HG02870 (cell line): ENCODE measurements around the gene TTC9.

Source experiments
- ATAC-seq: cut with Tn5 transposase; IDR thresholded peaks from one replicate; pipeline ENCODE4 v1.9.1; 2021; ENCODE audit warnings: mild to moderate bottlenecking, moderate library complexity; ENCODE audit not compliant: unreplicated experiment

The TTC9 gene

DNA sequence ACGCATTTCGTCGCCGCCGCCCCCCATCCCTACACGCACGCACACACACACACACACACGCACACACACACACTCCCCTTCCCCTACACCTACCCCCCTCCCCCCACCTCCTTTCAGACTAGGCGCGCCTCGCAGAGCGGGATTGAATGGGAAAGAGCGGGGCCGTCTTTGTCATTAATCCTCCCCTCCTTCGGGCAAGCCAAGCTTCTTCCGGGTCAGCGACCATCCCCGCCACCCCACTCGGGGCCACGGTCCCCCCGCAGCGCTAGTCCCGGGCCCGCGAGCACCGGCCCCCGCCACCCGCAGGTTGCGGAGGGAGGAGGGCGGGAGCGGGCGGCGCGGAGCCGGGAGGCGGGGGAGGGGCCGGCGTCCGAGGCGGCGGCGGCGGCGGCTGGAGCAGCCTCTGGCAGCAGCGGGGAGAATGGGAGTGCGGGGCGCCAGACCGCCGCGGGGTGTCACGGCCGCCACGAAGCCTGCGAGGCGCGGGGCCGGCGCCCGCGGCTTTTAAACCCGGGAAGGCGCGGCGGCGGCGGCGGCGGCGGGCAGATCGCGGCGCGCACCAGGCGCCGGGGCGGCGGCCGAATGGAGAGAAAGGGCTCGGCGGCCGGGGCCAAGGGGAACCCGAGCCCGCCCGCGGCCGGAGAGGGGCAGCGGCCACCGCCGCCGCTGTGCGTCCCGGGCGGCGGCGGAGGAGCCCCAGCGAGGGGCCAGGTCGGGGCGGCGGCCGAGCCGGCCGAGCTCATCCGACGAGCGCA, at the start of gene TTC9:
TSS of gene TTC9 (plus strand) at position 369 of the 755 bp plus-strand sequence. CDS start at position 583, 214 bp downstream.
- no peak for ATAC-seq

DNA sequence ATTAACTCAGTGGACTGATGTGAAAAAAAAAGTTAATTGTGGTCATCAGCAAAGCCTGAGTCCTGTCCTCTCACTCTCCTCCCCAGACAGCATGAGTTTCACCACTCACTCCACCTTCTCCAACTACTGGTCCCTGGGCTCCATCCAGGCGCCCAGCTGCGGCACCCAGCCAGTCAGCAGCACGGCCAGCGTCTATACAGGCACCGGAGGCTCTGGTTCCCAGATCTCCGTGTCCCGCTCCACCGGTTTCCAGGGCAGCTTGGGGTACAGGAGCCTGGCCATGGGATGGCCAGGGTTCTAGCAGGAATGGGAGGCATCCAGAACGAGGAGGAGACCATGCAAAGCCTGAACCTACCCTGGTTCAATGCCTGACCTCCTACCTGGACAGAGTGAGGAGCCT, 47.3 kb upstream of the TTC9 start:
- ATAC-seq = no peak

DNA sequence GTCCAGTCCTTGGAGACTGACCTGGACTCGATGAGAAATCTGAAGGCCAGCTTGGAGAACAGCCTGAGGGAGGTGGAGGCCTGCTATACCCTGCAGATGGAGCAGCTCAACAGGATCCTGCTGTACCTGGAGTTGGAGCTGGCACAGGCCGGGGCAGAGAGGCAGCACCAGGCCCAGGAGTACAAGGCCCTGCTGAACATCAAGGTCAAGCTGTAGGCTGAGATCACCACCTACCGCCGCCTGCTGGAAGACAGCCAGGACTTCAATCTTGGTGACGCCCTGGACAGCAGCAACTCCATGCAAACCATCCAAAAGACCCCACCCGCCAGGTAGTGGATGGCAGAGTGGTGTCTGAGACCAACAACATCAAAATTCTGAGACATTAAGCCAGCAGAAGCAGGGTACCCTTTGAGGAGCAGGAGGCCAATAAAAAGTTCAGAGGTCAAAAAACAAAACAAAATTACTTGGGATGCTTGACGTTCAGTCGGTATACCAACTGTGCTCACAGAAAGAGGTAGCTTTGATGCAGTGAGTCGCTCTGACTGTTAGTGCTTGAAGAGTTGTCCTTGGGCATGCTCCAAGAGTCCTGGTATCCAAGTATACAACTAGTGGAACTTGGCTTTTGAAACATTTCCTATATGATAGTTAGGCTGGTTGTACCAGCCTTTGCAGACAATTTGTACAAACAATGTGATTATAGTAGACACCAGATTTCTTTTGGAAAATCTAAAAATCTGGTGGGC, 46.1 kb upstream of the TTC9 start:
- no peak for ATAC-seq

DNA sequence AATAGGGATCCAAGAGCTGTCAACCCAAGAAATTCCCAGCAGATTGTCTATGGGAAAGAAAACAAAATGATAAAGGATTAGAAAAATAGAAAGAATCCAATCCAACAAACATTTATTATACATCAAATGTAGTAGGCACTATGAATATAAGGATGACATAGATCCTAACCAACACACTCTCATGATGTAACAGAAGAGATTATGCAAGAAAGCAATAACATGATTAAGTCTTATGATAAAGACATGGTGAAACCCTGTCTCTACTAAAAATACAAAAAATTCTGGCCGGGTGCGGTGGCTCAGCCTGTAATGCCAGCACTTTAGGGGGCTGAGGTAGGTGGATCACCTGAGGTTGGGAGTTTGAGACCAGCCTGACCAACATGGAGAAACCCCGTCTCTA, 44.0 kb upstream of the TTC9 start:
- ATAC-seq = no peak

DNA sequence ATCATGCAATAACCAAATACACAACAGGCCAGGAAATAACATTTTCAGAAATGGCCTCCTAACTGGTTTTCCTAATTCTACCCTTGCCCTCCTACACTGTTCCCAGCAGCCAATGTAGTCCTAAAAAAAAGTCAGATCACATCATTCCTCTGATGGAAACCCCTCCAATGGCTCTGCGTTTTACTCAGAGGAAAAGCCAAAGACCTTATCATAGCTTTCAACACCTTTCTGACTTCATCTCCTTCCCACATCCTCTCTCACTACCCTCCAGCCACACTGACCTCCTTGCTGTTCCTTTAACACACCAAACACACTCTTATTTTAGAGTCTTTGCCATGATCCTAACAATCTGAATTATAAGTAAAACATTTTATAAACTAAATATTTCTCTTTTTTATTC, 42.4 kb upstream of the TTC9 start:
- ATAC-seq = no peak

DNA sequence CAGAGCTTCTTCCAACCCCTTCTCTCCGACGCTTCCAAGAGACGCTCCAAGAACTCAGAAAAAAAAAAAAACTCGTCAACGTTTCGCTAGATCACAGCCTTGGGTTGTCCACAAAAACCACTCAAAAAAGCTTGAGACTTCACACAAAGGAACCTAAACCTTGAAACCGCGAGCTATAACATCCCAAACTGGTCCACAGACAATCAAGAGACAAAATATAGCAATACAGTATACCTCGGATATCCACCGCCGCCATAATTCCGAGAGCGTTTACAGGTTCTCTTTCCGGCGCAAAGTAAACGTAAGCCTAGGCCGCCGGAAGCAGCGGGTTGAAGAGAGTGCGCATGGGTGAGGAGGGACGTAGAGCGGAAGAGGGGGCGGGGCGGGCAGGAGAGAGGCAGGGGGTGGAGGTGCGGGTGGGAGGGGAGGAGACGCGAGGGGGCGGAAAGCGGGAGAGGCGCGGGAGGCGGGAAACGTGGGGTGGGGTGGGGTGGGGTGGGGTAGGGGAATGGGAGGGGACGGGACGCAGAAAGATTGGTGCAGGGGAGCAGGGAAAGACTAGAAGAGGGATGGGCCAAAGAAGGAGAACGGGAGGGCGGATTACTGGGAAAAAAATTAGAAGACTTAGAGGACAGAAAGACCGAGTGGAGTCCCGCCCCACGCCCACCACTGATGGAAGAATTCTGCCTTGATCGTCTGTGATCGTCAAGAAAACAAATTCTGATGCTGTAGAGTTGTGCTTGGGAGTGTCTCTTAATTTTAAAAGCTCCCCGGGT, 41.1 kb upstream of the TTC9 start, which contains the start of gene MED6:
TSS of gene MED6 (minus strand) at position 274 of the 776 bp plus-strand sequence. CDS start at position 256, 18 bp downstream.
- ATAC-seq = peak; percentile 87

DNA sequence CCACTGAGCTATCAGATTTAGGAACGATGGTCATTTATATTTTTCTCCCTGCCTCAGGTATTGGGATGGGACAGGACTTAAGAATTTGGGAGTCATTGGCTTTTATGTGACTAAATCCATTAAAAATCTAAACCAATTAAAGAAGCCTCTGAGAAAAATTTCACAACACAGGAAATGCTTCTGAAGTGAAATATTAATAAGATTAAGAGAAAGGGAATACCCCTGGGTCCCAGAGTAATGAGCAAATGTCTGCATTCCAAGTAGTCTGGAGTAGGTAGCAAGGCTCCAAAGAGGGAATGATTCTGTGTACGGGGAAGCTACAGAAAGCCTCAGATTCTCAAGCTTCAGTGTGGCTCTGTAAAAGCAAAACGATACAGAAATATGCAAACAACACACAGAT, 40.6 kb upstream of the TTC9 start:
- no peak for ATAC-seq

DNA sequence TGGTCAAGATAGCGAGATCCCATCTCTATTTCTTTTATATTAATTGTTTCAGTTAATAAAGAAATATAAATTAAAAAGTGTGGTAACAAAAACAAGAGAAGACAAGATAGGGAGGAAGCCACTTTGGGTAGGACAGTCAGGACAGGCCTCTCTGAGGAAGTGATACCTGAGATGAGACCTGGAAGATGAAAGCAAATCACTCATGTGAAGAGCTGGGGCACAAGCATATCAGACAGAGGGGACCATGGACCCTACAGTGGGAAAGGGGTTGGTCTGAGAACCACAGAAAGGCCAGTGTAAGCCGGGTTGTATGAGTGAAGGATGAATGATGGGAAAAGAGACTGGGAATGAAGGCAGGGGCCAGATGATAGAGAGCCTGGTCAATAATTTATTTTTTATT, 39.5 kb upstream of the TTC9 start:
- no peak for ATAC-seq

DNA sequence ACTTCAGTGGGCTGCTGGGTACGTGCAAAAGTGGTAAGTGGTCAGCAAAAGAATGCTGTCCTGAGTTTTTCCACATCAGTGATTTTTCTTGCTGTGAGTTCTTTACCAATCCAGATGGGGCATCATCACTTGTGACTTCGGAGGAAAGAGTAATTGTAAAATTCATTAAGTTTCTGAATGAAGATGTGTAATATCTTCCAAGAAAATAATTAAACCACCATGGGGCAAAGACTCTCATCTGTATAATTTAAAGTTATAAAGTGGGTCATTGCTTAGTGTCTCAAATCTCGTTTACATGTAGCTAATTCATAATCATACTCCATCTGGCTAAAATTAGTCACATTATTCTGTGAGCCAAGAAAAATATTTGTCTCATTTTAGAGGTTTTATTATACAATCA, 30.5 kb upstream of the TTC9 start:
- no peak for ATAC-seq

DNA sequence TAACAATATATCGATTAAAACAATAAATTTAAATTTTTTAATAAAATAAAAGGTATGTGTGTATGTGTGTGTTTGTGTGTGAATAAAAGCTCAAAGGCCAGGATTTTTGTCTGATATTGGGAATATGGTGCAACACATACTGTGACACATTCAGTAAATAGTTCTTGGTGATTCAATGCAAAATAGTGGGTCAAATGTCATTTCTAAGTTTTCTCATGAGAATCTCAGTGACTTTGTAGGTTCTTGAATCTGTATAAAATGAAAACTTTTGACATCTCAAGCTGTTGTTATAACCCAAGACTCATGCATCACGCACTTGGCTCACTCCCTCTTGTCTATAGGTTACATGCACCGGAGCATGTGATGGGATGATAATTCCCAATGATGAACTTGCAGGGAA, 25.1 kb upstream of the TTC9 start:
- ATAC-seq = no peak

DNA sequence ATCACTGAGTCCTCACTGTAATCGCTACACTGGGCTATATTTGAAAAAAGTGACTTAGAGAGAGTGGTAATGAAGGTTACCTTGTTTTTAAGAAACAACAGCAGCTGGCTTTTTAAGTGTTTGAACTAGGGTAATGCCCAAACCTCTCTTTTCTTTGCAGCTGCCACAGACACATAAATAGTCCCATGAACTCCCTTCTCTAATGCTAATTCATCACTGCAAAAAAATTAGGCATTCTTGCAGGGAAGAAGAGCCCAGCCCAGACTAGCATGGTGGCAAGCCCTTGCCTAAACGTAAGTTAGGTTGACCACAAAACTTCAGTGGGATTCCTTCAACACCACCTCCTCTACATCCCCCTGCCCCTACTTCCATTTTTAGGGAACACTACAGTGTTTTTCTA, 23.4 kb upstream of the TTC9 start:
- no peak for ATAC-seq

DNA sequence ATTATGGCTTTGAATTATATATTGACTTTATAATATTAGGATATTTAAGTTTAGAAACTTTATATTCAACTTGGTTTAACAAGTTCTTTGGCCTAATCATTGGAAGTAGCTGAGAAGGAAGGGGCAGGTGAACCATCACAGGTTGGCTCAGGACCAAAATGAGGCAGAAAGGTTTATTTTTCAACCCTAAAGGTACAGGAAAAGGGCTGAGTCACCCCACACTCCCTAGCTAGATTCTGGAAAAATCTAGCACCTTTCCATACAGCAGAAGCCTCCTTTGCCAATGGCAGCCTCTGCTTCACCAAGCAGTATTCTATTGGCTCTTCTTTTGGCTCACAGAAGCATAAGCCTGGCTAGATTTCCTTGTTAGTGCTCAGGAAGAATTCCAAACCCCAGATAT, 22.0 kb upstream of the TTC9 start:
- ATAC-seq = no peak

DNA sequence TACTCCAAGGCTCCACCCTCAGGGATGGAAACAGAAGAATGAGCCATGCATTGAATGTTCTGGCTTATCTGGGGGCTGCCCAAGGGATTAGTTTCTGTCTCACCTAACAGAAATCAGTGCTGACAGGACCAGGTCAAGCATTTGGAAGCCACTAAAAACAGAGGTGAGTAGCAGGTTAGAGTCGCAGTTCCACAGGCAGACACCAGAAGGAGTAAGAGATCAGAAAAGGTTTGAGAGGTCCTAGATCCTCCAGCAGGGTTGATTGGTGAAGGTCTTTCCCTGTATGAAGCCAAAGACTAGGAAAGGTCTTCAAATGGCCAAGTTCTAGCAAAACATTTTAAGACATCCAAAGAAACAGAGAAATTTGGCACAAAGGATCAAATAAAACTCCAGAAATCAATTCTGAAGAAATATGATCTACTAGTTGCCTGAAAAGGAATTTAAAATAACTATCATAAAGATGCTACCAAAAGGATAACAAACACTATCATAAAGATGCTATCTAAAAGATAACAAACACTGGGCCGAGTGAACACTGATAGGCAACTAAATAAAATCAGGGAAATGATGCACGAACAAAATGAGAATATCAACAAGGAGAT, 19.5 kb upstream of the TTC9 start:
- ATAC-seq = no peak

DNA sequence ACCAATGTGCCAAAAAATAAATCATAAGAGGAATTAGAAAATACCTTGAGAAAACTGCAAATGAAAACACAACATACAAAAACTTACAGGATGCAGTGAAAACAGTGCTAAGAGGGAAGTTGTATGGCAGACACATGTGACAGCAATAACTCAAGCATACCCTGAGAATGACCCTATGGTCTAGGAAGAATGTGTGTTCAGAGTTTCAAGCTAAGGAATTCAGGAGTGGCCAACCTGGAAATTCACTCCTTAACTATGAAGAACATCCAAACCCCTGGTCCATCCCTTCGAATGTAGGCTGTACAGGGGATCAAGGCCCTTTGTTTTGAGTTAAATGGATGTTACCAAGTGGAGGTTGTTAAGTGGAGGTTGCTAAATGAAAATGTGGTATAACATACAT, 16.7 kb upstream of the TTC9 start:
- ATAC-seq = no peak

DNA sequence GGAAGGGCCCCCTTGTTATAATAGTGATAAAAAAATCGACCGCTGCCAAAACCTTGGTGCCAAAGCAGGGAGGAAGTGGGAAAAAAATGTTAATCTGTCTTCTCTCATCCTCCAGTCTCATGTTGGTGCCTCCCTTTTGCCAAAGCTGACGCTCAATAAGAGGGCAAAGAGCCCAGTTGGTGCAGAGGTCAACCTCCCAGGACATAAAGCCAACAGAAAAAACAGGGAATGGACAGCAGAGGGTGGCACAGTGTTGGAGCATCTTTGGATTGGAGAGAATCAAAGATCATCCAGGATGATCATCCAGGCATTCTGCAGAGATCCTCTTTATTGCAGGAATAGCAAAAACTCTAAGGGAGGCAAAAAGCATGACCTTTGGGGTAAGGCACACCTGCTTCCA, 9.8 kb upstream of the TTC9 start:
- ATAC-seq = no peak

DNA sequence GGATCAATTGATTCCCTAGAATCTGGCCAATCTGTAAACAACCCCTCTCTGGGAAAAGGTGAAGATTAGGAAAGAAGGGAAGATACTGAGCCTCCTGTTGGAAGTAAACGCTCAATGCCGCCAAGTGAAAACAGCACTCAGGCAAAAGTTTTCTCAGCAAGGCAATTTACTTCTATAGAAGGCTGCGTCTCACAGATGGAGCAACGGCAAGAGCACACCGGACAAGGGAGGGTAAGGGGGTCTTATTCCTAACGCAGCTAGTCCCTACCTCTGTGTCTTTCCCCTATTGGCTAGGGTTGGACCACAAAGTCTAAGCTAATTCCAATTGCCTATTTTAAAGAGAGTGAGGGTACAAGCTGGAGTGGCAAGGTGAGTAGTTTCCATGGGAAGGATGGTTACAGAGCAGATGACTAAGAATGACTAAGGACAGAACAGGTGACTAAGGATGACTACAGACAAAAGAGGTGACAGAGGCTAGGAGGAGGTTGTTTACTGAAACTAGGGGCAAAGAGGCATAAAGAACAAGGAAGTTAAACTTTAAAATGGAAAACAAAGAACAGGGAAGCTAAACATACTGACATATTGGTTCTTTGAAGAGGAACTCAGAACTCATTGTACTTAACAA, 5.6 kb upstream of the TTC9 start:
- ATAC-seq = no peak

DNA sequence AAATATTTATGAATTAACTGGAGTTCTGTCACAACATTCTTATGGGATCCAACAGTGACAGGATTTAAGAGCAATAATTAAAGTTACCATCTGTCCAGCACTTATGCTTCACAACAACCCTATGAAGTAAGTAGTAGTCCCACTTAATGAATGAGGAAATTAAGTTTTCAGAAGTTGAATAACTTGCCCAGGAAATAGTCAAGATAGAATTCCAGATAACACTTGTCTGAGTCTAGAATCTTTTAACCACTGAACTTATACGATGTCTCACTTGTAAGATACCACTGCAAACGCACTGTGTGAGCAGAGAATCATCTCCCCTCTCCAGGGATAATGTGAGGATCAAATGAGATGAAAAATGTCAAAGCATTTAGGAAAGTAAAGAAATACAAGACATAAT, 3.3 kb upstream of the TTC9 start:
- no peak for ATAC-seq

DNA sequence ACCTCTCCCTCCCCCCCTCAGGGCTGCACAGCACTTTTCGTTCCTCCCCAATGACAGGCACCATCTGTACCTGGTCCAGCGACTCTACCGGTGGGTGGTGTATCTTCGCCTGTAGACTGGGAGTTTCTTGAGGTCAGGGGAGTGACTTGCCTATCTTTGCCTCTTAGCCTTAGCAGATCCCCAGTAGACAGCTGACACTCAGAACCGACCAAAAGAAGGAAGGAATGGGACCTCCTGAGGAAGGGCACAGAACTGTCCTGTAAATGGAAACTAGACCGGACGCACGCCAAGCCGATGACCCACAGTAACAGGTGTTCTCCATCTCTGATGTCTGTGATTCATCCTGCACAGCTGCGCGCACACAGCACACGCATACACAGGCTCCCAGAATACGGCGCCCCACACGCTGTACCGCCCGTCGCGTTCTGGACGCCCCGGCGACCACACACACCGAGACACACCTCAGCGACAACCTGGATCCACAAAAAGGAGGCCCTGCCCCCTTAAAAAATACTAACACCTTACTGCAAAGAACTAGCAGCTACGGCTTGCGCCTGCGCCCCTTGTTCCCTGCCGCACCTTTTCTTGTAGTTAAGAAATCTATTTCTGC, 673 bp upstream of the TTC9 start:
- ATAC-seq = peak; percentile 64

DNA sequence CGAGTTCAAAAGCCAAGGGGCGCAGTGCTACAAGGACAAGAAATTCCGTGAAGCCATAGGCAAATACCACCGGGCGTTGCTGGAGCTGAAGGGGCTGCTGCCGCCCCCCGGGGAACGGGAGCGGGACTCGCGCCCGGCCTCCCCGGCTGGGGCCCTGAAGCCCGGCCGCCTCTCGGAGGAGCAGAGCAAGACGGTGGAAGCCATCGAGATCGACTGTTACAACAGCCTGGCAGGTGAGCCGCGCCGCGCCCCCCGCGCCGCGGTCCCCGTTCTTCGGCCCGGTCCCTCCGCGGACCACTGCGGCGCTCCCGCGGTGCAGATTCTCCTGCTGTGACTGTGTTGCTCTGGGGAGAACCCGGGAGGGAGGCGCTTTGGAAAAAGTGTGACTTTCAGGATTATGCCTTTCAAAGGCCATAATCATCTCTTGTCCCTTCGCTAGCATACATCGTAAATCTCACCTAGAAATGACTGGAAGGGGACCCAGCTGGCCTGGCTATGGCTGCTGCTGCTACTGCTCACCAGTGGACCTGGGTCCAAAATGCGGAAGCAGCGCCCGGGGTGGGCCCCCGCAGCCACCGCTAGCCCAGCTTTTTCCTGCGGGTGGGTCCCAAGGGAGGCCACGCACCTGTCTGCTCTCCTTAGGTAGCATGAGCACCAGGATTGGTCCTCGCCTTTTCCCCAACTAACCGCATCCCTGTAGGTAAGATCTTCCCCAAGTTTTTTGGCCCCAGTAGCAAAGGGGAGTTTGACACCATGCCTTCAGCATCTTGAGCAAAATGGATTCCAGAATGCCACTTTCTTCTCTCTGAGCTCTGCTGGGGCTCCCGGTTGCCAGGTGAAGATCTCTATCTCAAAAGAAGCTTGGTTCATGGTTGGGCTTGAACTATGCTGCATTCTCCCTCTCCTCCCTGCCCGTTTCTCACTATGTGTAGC, 853 bp downstream of the TTC9 start:
- ATAC-seq = no peak
